GM20431 (cell line): Measurements from ENCODE around the gene LRFN2.

Source experiments
- in situ Hi-C: fragments of 300-500 bp; cut with MseI, MboI; formaldehyde crosslinking; loops from one replicate; pipeline ENCODE4 v1.15.0; 2020; ENCODE audit warnings: low sequenced_read_pairs; ENCODE audit not compliant: unreplicated experiment

LRFN2 gene

GRCh38 chr6:40523505-40524172 lies 63.5 kb downstream of the LRFN2 start:
- in situ Hi-C loops = no loop called here

- in situ Hi-C loops = no loop called here
These were observed 65.7 kb downstream of the LRFN2 start for GRCh38 chr6:40521496-40521895.

GRCh38 chr6:40520678-40521077 lies 66.5 kb downstream of the LRFN2 start:
- in situ Hi-C loops = no loop called here

GRCh38 chr6:40520084-40520483 lies 67.1 kb downstream of the LRFN2 start:
- in situ Hi-C loops = no loop called here

GRCh38 chr6:40517654-40518053 lies 69.5 kb downstream of the LRFN2 start:
- in situ Hi-C loops = no loop called here

- in situ Hi-C loops = no loop called here
These were observed 70.7 kb downstream of the LRFN2 start for GRCh38 chr6:40516429-40516828.

GRCh38 chr6:40512340-40512739 lies 74.8 kb downstream of the LRFN2 start:
- in situ Hi-C loops = no loop called here

- in situ Hi-C loops = no loop called here
These were observed 75.3 kb downstream of the LRFN2 start for GRCh38 chr6:40511884-40512283.

GRCh38 chr6:40510442-40510841 lies 76.7 kb downstream of the LRFN2 start:
- in situ Hi-C loops = no loop called here

GRCh38 chr6:40509716-40510260 lies 77.4 kb downstream of the LRFN2 start:
- in situ Hi-C loops = no loop called here

- in situ Hi-C loops = no loop called here
These were observed 78.1 kb downstream of the LRFN2 start for GRCh38 chr6:40509086-40509485.

GRCh38 chr6:40506954-40507353 lies 80.2 kb downstream of the LRFN2 start:
- in situ Hi-C loops = no loop called here

- in situ Hi-C loops = no loop called here
These were observed 81.9 kb downstream of the LRFN2 start for GRCh38 chr6:40505191-40505810.

- in situ Hi-C loops = no loop called here
These were observed 82.9 kb downstream of the LRFN2 start for GRCh38 chr6:40504274-40504673.

GRCh38 chr6:40500227-40500626 lies 86.9 kb downstream of the LRFN2 start:
- in situ Hi-C loops = no loop called here

GRCh38 chr6:40499215-40499614 lies 87.9 kb downstream of the LRFN2 start:
- in situ Hi-C loops = no loop called here

GRCh38 chr6:40498148-40498547 lies 89.0 kb downstream of the LRFN2 start:
- in situ Hi-C loops = no loop called here

- in situ Hi-C loops = no loop called here
These were observed 95.0 kb downstream of the LRFN2 start for GRCh38 chr6:40492187-40492586.

GRCh38 chr6:40490508-40490907 lies 96.7 kb downstream of the LRFN2 start:
- in situ Hi-C loops = no loop called here

GRCh38 chr6:40489798-40490197 lies 97.4 kb downstream of the LRFN2 start:
- in situ Hi-C loops = no loop called here

GRCh38 chr6:40486576-40486975 lies 100.6 kb downstream of the LRFN2 start:
- in situ Hi-C loops = no loop called here

GRCh38 chr6:40485795-40486194 lies 101.4 kb downstream of the LRFN2 start:
- in situ Hi-C loops = no loop called here
